H9 (cell line): ENCODE measurements around the gene SHPK. TPM values are rescaled to one million over a fixed set of nuclear protein-coding genes. Genes with fewer than 3 reads are reported as not detected.
A peak's percentile ranks its signal among the peaks of the same experiment; 100 is the strongest.

Source experiments
- DNase-seq: peaks from one replicate; pipeline ENCODE4 v3.0.0-alpha.2; 2017
- H2AFZ ChIP-seq: one replicate; pipeline ENCODE4 v1.6.1; 2013; ENCODE audit warnings: mild to moderate bottlenecking, low read length, control low read depth, moderate library complexity
- H2AK5ac ChIP-seq: 2 replicates; pipeline ENCODE4 v1.6.1; 2013; ENCODE audit warnings: low read length, control low read depth, mixed read lengths; ENCODE audit not compliant: insufficient read length
- H2BK120ac ChIP-seq: one replicate; pipeline ENCODE4 v1.6.1; 2013; ENCODE audit warnings: low read depth, mild to moderate bottlenecking, low read length, control low read depth, inconsistent platforms; ENCODE audit not compliant: poor library complexity, severe bottlenecking
- H2BK12ac ChIP-seq: 2 replicates; pipeline ENCODE4 v1.6.1; 2013; ENCODE audit warnings: low read length, control low read depth, mixed read lengths, low read depth; ENCODE audit not compliant: insufficient read length
- H2BK15ac ChIP-seq: 2 replicates; pipeline ENCODE4 v1.6.1; 2013; ENCODE audit warnings: low read depth, low read length, control low read depth
- H2BK20ac ChIP-seq: one replicate; pipeline ENCODE4 v1.6.1; 2013; ENCODE audit warnings: low read depth, mild to moderate bottlenecking, low read length, control low read depth, inconsistent platforms; ENCODE audit not compliant: poor library complexity, severe bottlenecking
- H2BK5ac ChIP-seq: 2 replicates; pipeline ENCODE4 v1.6.1; 2013; ENCODE audit warnings: low read length, control low read depth, mixed read lengths; ENCODE audit not compliant: insufficient read length
- H3K14ac ChIP-seq: 2 replicates; pipeline ENCODE4 v1.6.1; 2013; ENCODE audit warnings: low read length, control low read depth; ENCODE audit not compliant: insufficient read depth
- H3K18ac ChIP-seq: 2 replicates; pipeline ENCODE4 v1.6.1; 2013; ENCODE audit warnings: low read depth, mild to moderate bottlenecking, mixed read lengths, low read length, control low read depth; ENCODE audit not compliant: insufficient read length
- H3K23ac ChIP-seq: 2 replicates; pipeline ENCODE4 v1.6.1; 2013; ENCODE audit warnings: low read length, control low read depth, mixed read lengths, low read depth; ENCODE audit not compliant: insufficient read length
- H3K23me2 ChIP-seq: 2 replicates; pipeline ENCODE4 v1.6.1; 2013; ENCODE audit warnings: low read depth, mild to moderate bottlenecking, mixed read lengths, low read length, control low read depth; ENCODE audit not compliant: insufficient read length, poor library complexity, severe bottlenecking
- H3K27ac ChIP-seq: 2 replicates; pipeline ENCODE4 v1.5.1; 2013; ENCODE audit warnings: low read length, control low read depth, mixed read lengths, low read depth; ENCODE audit not compliant: insufficient read length
- H3K27me3 ChIP-seq: 2 replicates; pipeline ENCODE4 v1.6.1; 2013; ENCODE audit warnings: low read length, control low read depth, inconsistent platforms; ENCODE audit not compliant: insufficient read depth
- H3K4ac ChIP-seq: 2 replicates; pipeline ENCODE4 v1.6.1; 2013; ENCODE audit warnings: low read depth, mild to moderate bottlenecking, control low read depth, inconsistent platforms, low read length, moderate library complexity
- H3K4me1 ChIP-seq: 2 replicates; pipeline ENCODE4 v1.6.1; 2013; ENCODE audit warnings: low read length, control low read depth, inconsistent platforms; ENCODE audit not compliant: insufficient read depth
- H3K4me2 ChIP-seq: 2 replicates; pipeline ENCODE4 v1.6.1; 2013; ENCODE audit warnings: low read length, control low read depth, mixed read lengths; ENCODE audit not compliant: insufficient read length, insufficient read depth
- H3K56ac ChIP-seq: 2 replicates; pipeline ENCODE4 v1.6.1; 2013; ENCODE audit warnings: low read depth, mild to moderate bottlenecking, mixed read lengths, low read length, control low read depth; ENCODE audit not compliant: insufficient read length
- H3K79me1 ChIP-seq: 2 replicates; pipeline ENCODE4 v1.6.1; 2013; ENCODE audit warnings: low read depth, mild to moderate bottlenecking, moderate library complexity, low read length, control low read depth, inconsistent platforms; ENCODE audit not compliant: insufficient read depth, poor library complexity, severe bottlenecking
- H3K79me2 ChIP-seq: 2 replicates; pipeline ENCODE4 v1.6.1; 2013; ENCODE audit warnings: low read length, control low read depth, inconsistent platforms; ENCODE audit not compliant: insufficient read depth
- H3K9ac ChIP-seq: 2 replicates; pipeline ENCODE4 v1.6.1; 2013; ENCODE audit warnings: low read length, control low read depth, mixed read lengths; ENCODE audit not compliant: insufficient read length; ENCODE audit errors: extremely low read depth
- H3K9me3 ChIP-seq: one replicate; pipeline ENCODE4 v1.6.1; 2013; ENCODE audit warnings: low read depth, low read length, inconsistent platforms; ENCODE audit not compliant: control insufficient read depth
- H3T11ph ChIP-seq: one replicate; pipeline ENCODE4 v1.6.1; 2013; ENCODE audit warnings: mild to moderate bottlenecking, low read length, control low read depth, inconsistent platforms
- H4K20me1 ChIP-seq: one replicate; pipeline ENCODE4 v1.6.1; 2013; ENCODE audit not compliant: control insufficient read depth, insufficient read length, insufficient read depth
- H4K5ac ChIP-seq: 2 replicates; pipeline ENCODE4 v1.6.1; 2013; ENCODE audit warnings: low read depth, mild to moderate bottlenecking, mixed read lengths, low read length, control low read depth; ENCODE audit not compliant: insufficient read length
- H4K8ac ChIP-seq: replicated peaks from 2 replicates; pipeline ENCODE4 v1.6.1; 2013; ENCODE audit warnings: low read length, control low read depth, mixed read lengths, low read depth; ENCODE audit not compliant: insufficient read length
- H4K91ac ChIP-seq: 2 replicates; pipeline ENCODE4 v1.6.1; 2013; ENCODE audit warnings: low read depth, mild to moderate bottlenecking, moderate library complexity, mixed read lengths, low read length, control low read depth; ENCODE audit not compliant: insufficient read length
- H3K27ac Mint-ChIP-seq, 3 experiments: 2 replicates in 2 of 3; 3 replicates in 1 of 3; pipeline ENCODE4 v1.8.0; 2020 to 2021; ENCODE audit warnings: mixed read lengths in 3 of 3, mild to moderate bottlenecking in 1 of 3, moderate library complexity in 1 of 3
- H3K27me3 Mint-ChIP-seq: 2 replicates; pipeline ENCODE4 v1.8.0; 2021; ENCODE audit warnings: low read depth, mild to moderate bottlenecking, moderate library complexity, mixed read lengths
- H3K36me3 Mint-ChIP-seq, 3 experiments: 2 replicates in 2 of 3; 3 replicates in 1 of 3; pipeline ENCODE4 v1.8.0; 2020 to 2021; ENCODE audit warnings: low read depth in 3 of 3, mixed read lengths in 3 of 3; ENCODE audit not compliant: insufficient read depth in 1 of 3
- H3K4me1 Mint-ChIP-seq, 2 experiments: 2 replicates each; pipeline ENCODE4 v1.8.0; 2020; ENCODE audit warnings: mixed read lengths in 2 of 2
- H3K4me3 Mint-ChIP-seq, 2 experiments: 2 replicates in 1 of 2; 3 replicates in 1 of 2; pipeline ENCODE4 v1.8.0; 2020 to 2021; ENCODE audit warnings: mild to moderate bottlenecking in 2 of 2, mixed read lengths in 2 of 2, moderate library complexity in 1 of 2
- H3K9me3 Mint-ChIP-seq, 2 experiments: 2 replicates in 1 of 2; 3 replicates in 1 of 2; pipeline ENCODE4 v1.8.0; 2020; ENCODE audit warnings: mild to moderate bottlenecking in 2 of 2, mixed read lengths in 2 of 2, moderate library complexity in 1 of 2
- CTCF ChIP-seq: fragments of 200-600 bp; sonication (generic); conservative IDR thresholded peaks from 3 replicates; pipeline ENCODE4 v1.8.0; 2021; ENCODE audit warnings: antibody characterized with exemption, mild to moderate bottlenecking
- WGBS: extraction: QIAGEN DNeasy Blood & Tissue Kit; methylation state at CpG from one replicate; pipeline ENCODE4 v1.1.7; 2013; ENCODE audit warnings: missing lambda C conversion rate, low lambda C conversion rate, mixed read lengths; ENCODE audit not compliant: insufficient read length; ENCODE audit errors: extremely low coverage; 5-methylcytosine and 5-hydroxymethylcytosine counted together
- total RNA-seq: library from RNA; stranded (reverse); gene quantifications from 2 replicates; pipeline ENCODE4 v1.2.1, GENCODE V29; 2021

SHPK gene
- total RNA-seq, 1 experiment from 2014 or later, result 27.0 TPM

DNA sequence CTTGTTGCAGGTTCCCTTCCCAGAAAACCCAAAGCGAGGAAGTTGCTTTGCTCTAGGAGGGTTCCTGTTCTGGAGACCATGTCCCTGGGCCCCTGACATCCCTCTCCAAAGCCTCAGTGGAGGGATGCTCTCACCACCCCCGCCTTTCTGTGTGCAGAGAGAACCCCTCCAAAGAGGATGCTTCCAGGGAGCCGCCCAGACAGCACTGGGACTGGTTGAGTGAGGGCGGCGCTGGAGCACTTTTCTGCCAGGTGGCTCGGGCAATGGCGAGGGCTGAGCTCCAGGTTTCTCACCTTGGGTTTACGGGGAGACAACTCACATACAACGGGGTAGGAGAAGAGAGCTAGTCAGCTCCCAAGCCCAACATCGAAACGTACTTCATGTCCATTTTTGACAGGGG, 39.8 kb upstream of the SHPK start:
- Histone ChIP-seq H3K14ac (no peak overlapping the region), H2AFZ (no peak overlapping the region), H3K79me2 (no peaks in the 10 kb centered on the region), H3T11ph (no peak overlapping the region), H3K4me2 (no peak overlapping the region), H3K27ac (no peak overlapping the region), H2BK12ac (no peak overlapping the region), H3K56ac (no peak overlapping the region), H3K4me1 (no peaks in the 10 kb centered on the region), H2BK15ac (no peak overlapping the region), H3K23me2 (no peaks in the 10 kb centered on the region), H2BK120ac (no peak overlapping the region), H2BK5ac (no peak overlapping the region), H4K91ac (no peak overlapping the region), H3K9ac (no peak overlapping the region), H4K20me1 (no peaks in the 10 kb centered on the region), H3K18ac (no peak overlapping the region), H3K4ac (no peak overlapping the region), H4K5ac (no peak overlapping the region), H3K9me3 (no peaks in the 10 kb centered on the region), H4K8ac (no peak overlapping the region), H2AK5ac (no peak overlapping the region), H3K23ac (no peak overlapping the region), H2BK20ac (no peak overlapping the region), H3K27me3 (no peaks in the 10 kb centered on the region), H3K79me1 (no peaks in the 10 kb centered on the region)
- no peak for DNase-seq
- Mint-ChIP-seq H3K9me3 (no peaks in the 10 kb centered on the region), H3K4me3 (no peak overlapping the region), H3K27me3 (no peaks in the 10 kb centered on the region), H3K36me3 (no peaks in the 10 kb centered on the region; a peak in 1 of 7 replicates), H3K27ac (peak overlapping the region in 2 of 3 experiments; percentile 45 to 53; a peak in 1 of 7 replicates), H3K4me1 (peaks cover 11 to 19% of the 10 kb centered on the region in 2 experiments)
- no CpG with 5 or more reads among the region's 11 CpGs for WGBS
- TF ChIP-seq CTCF, result no peak
